ENCODE data around the gene VKORC1L1. TPM values are rescaled to one million over a fixed set of nuclear protein-coding genes. Genes with fewer than 3 reads are reported as not detected.
"Not testable (repeated sequence)": the region's sequence is repeated elsewhere in the genome, so short reads cannot be mapped to it uniquely, and the experiment has no call there.

VKORC1L1 gene
- total RNA-seq, 1 donor from 2014 or later = 28.8 TPM

GRCh38 chr7:65866244-65866643 lies 6.6 kb upstream of the VKORC1L1 start:
- H3K4me1 Mint-ChIP-seq (ENCODE audit: low read depth); H3K9me3 Mint-ChIP-seq; H3K36me3 Mint-ChIP-seq (ENCODE audit: low read depth); H3K27me3 Mint-ChIP-seq (ENCODE audit: insufficient read depth); H3K4me3 Mint-ChIP-seq; intact Hi-C loops (cut with micrococcal nuclease); H3K27ac Mint-ChIP-seq; DNase-seq (ENCODE audit: low spot score): not testable (repeated sequence)

GRCh38 chr7:65867681-65868080 lies 5.2 kb upstream of the VKORC1L1 start:
- intact Hi-C loops (cut with micrococcal nuclease); H3K4me1 Mint-ChIP-seq (ENCODE audit: low read depth); DNase-seq (ENCODE audit: low spot score); H3K9me3 Mint-ChIP-seq; H3K4me3 Mint-ChIP-seq; H3K36me3 Mint-ChIP-seq (ENCODE audit: low read depth); H3K27ac Mint-ChIP-seq; H3K27me3 Mint-ChIP-seq (ENCODE audit: insufficient read depth): not testable (repeated sequence)

- H3K27ac Mint-ChIP-seq; H3K27me3 Mint-ChIP-seq (ENCODE audit: insufficient read depth); H3K4me3 Mint-ChIP-seq; DNase-seq (ENCODE audit: low spot score); H3K36me3 Mint-ChIP-seq (ENCODE audit: low read depth); H3K9me3 Mint-ChIP-seq; H3K4me1 Mint-ChIP-seq (ENCODE audit: low read depth); intact Hi-C loops (cut with micrococcal nuclease): not testable (repeated sequence)
Measured at GRCh38 chr7:65869312-65869711, 3.6 kb upstream of the VKORC1L1 start.

GRCh38 chr7:65871451-65871850 lies 1.4 kb upstream of the VKORC1L1 start:
- H3K9me3 Mint-ChIP-seq; H3K36me3 Mint-ChIP-seq (ENCODE audit: low read depth); H3K4me3 Mint-ChIP-seq; H3K27me3 Mint-ChIP-seq (ENCODE audit: insufficient read depth); H3K4me1 Mint-ChIP-seq (ENCODE audit: low read depth); DNase-seq (ENCODE audit: low spot score); H3K27ac Mint-ChIP-seq: not testable (repeated sequence)
- intact Hi-C loops (cut with micrococcal nuclease) = loop anchor here (5.0 kb wide), 1 partner anchor 99 kb away; no protein-coding TSS in a partner anchor

- H3K36me3 Mint-ChIP-seq (ENCODE audit: low read depth); H3K27me3 Mint-ChIP-seq (ENCODE audit: insufficient read depth); H3K9me3 Mint-ChIP-seq; H3K4me1 Mint-ChIP-seq (ENCODE audit: low read depth): not testable (repeated sequence)
- intact Hi-C loops (cut with micrococcal nuclease) = loop anchor here (1.0 to 5.0 kb wide), 5 partner anchors 101 to 1123 kb away; partner anchors contain the start of genes ASL, GUSB, TYW1 and ZNF92
- peak overlapping the region; percentile 14 for H3K27ac Mint-ChIP-seq
- DNase-seq (ENCODE audit: low spot score) = peak; percentile 5
- H3K4me3 Mint-ChIP-seq = peak overlapping the region; percentile 85
Measured at GRCh38 chr7:65873582-65874193, 814 bp downstream of the VKORC1L1 start.

- not testable (repeated sequence) for H3K4me3 Mint-ChIP-seq
Measured at GRCh38 chr7:65875715-65876114, 2.8 kb downstream of the VKORC1L1 start.

GRCh38 chr7:65879292-65880153 lies 6.6 kb downstream of the VKORC1L1 start:
- DNase-seq (ENCODE audit: low spot score); H3K9me3 Mint-ChIP-seq; H3K27me3 Mint-ChIP-seq (ENCODE audit: insufficient read depth); H3K4me3 Mint-ChIP-seq; H3K36me3 Mint-ChIP-seq (ENCODE audit: low read depth); intact Hi-C loops (cut with micrococcal nuclease); H3K27ac Mint-ChIP-seq: not testable (repeated sequence)
- H3K4me1 Mint-ChIP-seq (ENCODE audit: low read depth) = peaks cover 14% of the 10 kb centered on the region

More at GRCh38 chr7:65875715-65876114, 2.8 kb downstream of the VKORC1L1 start:
- intact Hi-C loops (cut with micrococcal nuclease); H3K9me3 Mint-ChIP-seq; H3K27ac Mint-ChIP-seq; H3K36me3 Mint-ChIP-seq (ENCODE audit: low read depth); DNase-seq (ENCODE audit: low spot score); H3K27me3 Mint-ChIP-seq (ENCODE audit: insufficient read depth): not testable (repeated sequence)
- H3K4me1 Mint-ChIP-seq (ENCODE audit: low read depth) = peaks cover 14% of the 10 kb centered on the region

- DNase-seq (ENCODE audit: low spot score); H3K27me3 Mint-ChIP-seq (ENCODE audit: insufficient read depth); H3K27ac Mint-ChIP-seq; H3K9me3 Mint-ChIP-seq; H3K4me3 Mint-ChIP-seq; intact Hi-C loops (cut with micrococcal nuclease): not testable (repeated sequence)
- H3K36me3 Mint-ChIP-seq (ENCODE audit: low read depth) = peaks cover 12% of the 10 kb centered on the region
- H3K4me1 Mint-ChIP-seq (ENCODE audit: low read depth) = peaks cover 14% of the 10 kb centered on the region
Measured at GRCh38 chr7:65880242-65880641, 7.4 kb downstream of the VKORC1L1 start.

GRCh38 chr7:65884983-65885382 lies 12.1 kb downstream of the VKORC1L1 start:
- intact Hi-C loops (cut with micrococcal nuclease); H3K9me3 Mint-ChIP-seq; H3K4me3 Mint-ChIP-seq; H3K27me3 Mint-ChIP-seq (ENCODE audit: insufficient read depth); DNase-seq (ENCODE audit: low spot score); H3K27ac Mint-ChIP-seq: not testable (repeated sequence)
- Mint-ChIP-seq H3K4me1 (ENCODE audit: low read depth) (peaks cover 11% of the 10 kb centered on the region), H3K36me3 (ENCODE audit: low read depth) (peaks cover 14% of the 10 kb centered on the region)

- H3K36me3 Mint-ChIP-seq (ENCODE audit: low read depth) = peaks cover 16% of the 10 kb centered on the region
- H3K27ac Mint-ChIP-seq; H3K4me1 Mint-ChIP-seq (ENCODE audit: low read depth); H3K9me3 Mint-ChIP-seq; H3K4me3 Mint-ChIP-seq; H3K27me3 Mint-ChIP-seq (ENCODE audit: insufficient read depth); intact Hi-C loops (cut with micrococcal nuclease); DNase-seq (ENCODE audit: low spot score): not testable (repeated sequence)
Measured at GRCh38 chr7:65885533-65885932, 12.7 kb downstream of the VKORC1L1 start.

- Mint-ChIP-seq H3K27ac (peak overlapping the region; percentile 29), H3K36me3 (ENCODE audit: low read depth) (peaks cover 18% of the 10 kb centered on the region)
- DNase-seq (ENCODE audit: low spot score); intact Hi-C loops (cut with micrococcal nuclease); H3K4me3 Mint-ChIP-seq; H3K4me1 Mint-ChIP-seq (ENCODE audit: low read depth); H3K27me3 Mint-ChIP-seq (ENCODE audit: insufficient read depth); H3K9me3 Mint-ChIP-seq: not testable (repeated sequence)
Measured at GRCh38 chr7:65888434-65889156, 15.7 kb downstream of the VKORC1L1 start.

GRCh38 chr7:65889722-65890121 lies 16.8 kb downstream of the VKORC1L1 start:
- peaks cover 15% of the 10 kb centered on the region for H3K36me3 Mint-ChIP-seq (ENCODE audit: low read depth)
- H3K4me1 Mint-ChIP-seq (ENCODE audit: low read depth); DNase-seq (ENCODE audit: low spot score); intact Hi-C loops (cut with micrococcal nuclease); H3K27me3 Mint-ChIP-seq (ENCODE audit: insufficient read depth); H3K4me3 Mint-ChIP-seq; H3K27ac Mint-ChIP-seq; H3K9me3 Mint-ChIP-seq: not testable (repeated sequence)

GRCh38 chr7:65892161-65892560 lies 19.3 kb downstream of the VKORC1L1 start:
- intact Hi-C loops (cut with micrococcal nuclease) = no loop called here
- Mint-ChIP-seq H3K9me3 (no peaks in the 10 kb centered on the region), H3K4me1 (ENCODE audit: low read depth) (peaks cover 5% of the 10 kb centered on the region), H3K27ac (no peak overlapping the region), H3K36me3 (ENCODE audit: low read depth) (peaks cover 8% of the 10 kb centered on the region), H3K27me3 (ENCODE audit: insufficient read depth) (no peaks in the 10 kb centered on the region), H3K4me3 (no peak overlapping the region)
- DNase-seq (ENCODE audit: low spot score) = no peak
